WTC11 (cell line): ENCODE results near the gene SH3BP5L. TPM values are rescaled to one million over a fixed set of nuclear protein-coding genes. Genes with fewer than 3 reads are reported as not detected.

ENCODE experiments used
- ATAC-seq: fragments of 200-7000 bp; cut with Tn5 transposase; 2 replicates; pipeline ENCODE4 v1.10.0; 2021; ENCODE audit warnings: mild to moderate bottlenecking, moderate library complexity
- CTCF ChIA-PET: fragments of 300-600 bp; sonication (Branson Sonifier 250); formaldehyde crosslinking; loops from one replicate; lab custom pipeline; 2021; ENCODE audit warnings: antibody characterized with exemption; lab: Charles Lee
- POLR2A ChIA-PET: fragments of 350-600 bp; sonication (Branson Sonifier 250); formaldehyde crosslinking; loops from one replicate; lab custom pipeline; 2021; ENCODE audit warnings: antibody characterized with exemption; lab: Charles Lee
- DNase-seq: peaks from one replicate; pipeline ENCODE4 v3.0.0; 2021; ENCODE audit warnings: low spot score
- H3K27ac Mint-ChIP-seq: 2 replicates; pipeline ENCODE4 v1.8.0; 2021; ENCODE audit warnings: mixed read lengths
- H3K27me3 Mint-ChIP-seq: 2 replicates; pipeline ENCODE4 v1.8.0; 2021; ENCODE audit warnings: low read depth, mild to moderate bottlenecking, moderate library complexity, mixed read lengths
- H3K36me3 Mint-ChIP-seq: 2 replicates; pipeline ENCODE4 v1.8.0; 2021; ENCODE audit warnings: mixed read lengths
- H3K4me1 Mint-ChIP-seq: 2 replicates; pipeline ENCODE4 v1.8.0; 2022; ENCODE audit warnings: mixed read lengths
- H3K4me3 Mint-ChIP-seq: 2 replicates; pipeline ENCODE4 v1.8.0; 2021; ENCODE audit warnings: mild to moderate bottlenecking, moderate library complexity, mixed read lengths
- H3K9me3 Mint-ChIP-seq: 2 replicates; pipeline ENCODE4 v1.8.0; 2021; ENCODE audit warnings: mixed read lengths
- KAT7 ChIP-seq: sonication (generic); formaldehyde crosslinking; IDR thresholded peaks from 2 replicates; pipeline ENCODE4 v1.8.1; 2023; ENCODE audit warnings: missing genetic modification reagents, mild to moderate bottlenecking, borderline replicate concordance
- NFATC4 ChIP-seq: fragments of 250-450 bp; sonication (Bioruptor Pico); IDR thresholded peaks from 2 replicates; pipeline ENCODE4 v1.9.0; 2021; ENCODE audit warnings: mild to moderate bottlenecking
- NFYB ChIP-seq: sonication (generic); formaldehyde crosslinking; conservative IDR thresholded peaks from 2 replicates; pipeline ENCODE4 v1.8.0; 2022; ENCODE audit warnings: low read depth, missing genetic modification reagents
- NR3C1 ChIP-seq: sonication (generic); formaldehyde crosslinking; conservative IDR thresholded peaks from 2 replicates; pipeline ENCODE4 v1.8.1; 2023; ENCODE audit warnings: low read depth, mild to moderate bottlenecking, missing genetic modification reagents
- RELA ChIP-seq: sonication (generic); formaldehyde crosslinking; IDR thresholded peaks from 2 replicates; pipeline ENCODE4 v1.8.1; 2022; ENCODE audit warnings: missing genetic modification reagents, mild to moderate bottlenecking, borderline replicate concordance
- SMAD4 ChIP-seq: sonication (generic); formaldehyde crosslinking; IDR thresholded peaks from 2 replicates; pipeline ENCODE4 v1.8.0; 2022; ENCODE audit warnings: mild to moderate bottlenecking, missing genetic modification reagents
- SOX15 ChIP-seq: fragments of 250-450 bp; sonication (Bioruptor Pico); IDR thresholded peaks from 2 replicates; pipeline ENCODE4 v1.9.0; 2021; ENCODE audit warnings: mild to moderate bottlenecking
- TP53 ChIP-seq: sonication (generic); formaldehyde crosslinking; IDR thresholded peaks from 2 replicates; pipeline ENCODE4 v1.8.1; 2023; ENCODE audit warnings: mild to moderate bottlenecking, missing genetic modification reagents
- ZNF416 ChIP-seq: fragments of 250-450 bp; sonication (Bioruptor Pico); IDR thresholded peaks from 2 replicates; pipeline ENCODE4 v1.9.0; 2021; ENCODE audit warnings: mild to moderate bottlenecking, inconsistent platforms
- total RNA-seq: library from RNA; stranded (reverse); gene quantifications from 3 replicates; pipeline ENCODE4 v1.2.3, GENCODE V29; 2021
- TF ChIP-seq, protein P1 (sequence below): sonication (generic); formaldehyde crosslinking; IDR thresholded peaks from 2 replicates; pipeline ENCODE4 v1.8.0; 2023; ENCODE audit warnings: mild to moderate bottlenecking, missing genetic modification reagents
- TF ChIP-seq, protein P2 (sequence below): sonication (generic); formaldehyde crosslinking; IDR thresholded peaks from 2 replicates; pipeline ENCODE4 v1.8.1; 2022; ENCODE audit warnings: mild to moderate bottlenecking, moderate library complexity, missing genetic modification reagents
- TF ChIP-seq, protein P3 (sequence below): sonication (generic); formaldehyde crosslinking; IDR thresholded peaks from 2 replicates; pipeline ENCODE4 v1.8.1; 2023; ENCODE audit warnings: mild to moderate bottlenecking, missing genetic modification reagents, moderate library complexity
- TF ChIP-seq, protein P4 (sequence below): sonication (generic); formaldehyde crosslinking; IDR thresholded peaks from 2 replicates; pipeline ENCODE4 v1.8.0; 2022; ENCODE audit warnings: mild to moderate bottlenecking, missing genetic modification reagents
- TF ChIP-seq, protein P5 (sequence below): sonication (generic); formaldehyde crosslinking; IDR thresholded peaks from 2 replicates; pipeline ENCODE4 v1.8.0; 2022; ENCODE audit warnings: mild to moderate bottlenecking, missing genetic modification reagents
- TF ChIP-seq, protein P6 (sequence below): fragments of 250-450 bp; sonication (Bioruptor Pico); IDR thresholded peaks from 2 replicates; pipeline ENCODE4 v1.9.0; 2021; ENCODE audit warnings: mild to moderate bottlenecking

The SH3BP5L gene
- total RNA-seq, 1 experiment from 2014 or later: 32.9 TPM

DNA sequence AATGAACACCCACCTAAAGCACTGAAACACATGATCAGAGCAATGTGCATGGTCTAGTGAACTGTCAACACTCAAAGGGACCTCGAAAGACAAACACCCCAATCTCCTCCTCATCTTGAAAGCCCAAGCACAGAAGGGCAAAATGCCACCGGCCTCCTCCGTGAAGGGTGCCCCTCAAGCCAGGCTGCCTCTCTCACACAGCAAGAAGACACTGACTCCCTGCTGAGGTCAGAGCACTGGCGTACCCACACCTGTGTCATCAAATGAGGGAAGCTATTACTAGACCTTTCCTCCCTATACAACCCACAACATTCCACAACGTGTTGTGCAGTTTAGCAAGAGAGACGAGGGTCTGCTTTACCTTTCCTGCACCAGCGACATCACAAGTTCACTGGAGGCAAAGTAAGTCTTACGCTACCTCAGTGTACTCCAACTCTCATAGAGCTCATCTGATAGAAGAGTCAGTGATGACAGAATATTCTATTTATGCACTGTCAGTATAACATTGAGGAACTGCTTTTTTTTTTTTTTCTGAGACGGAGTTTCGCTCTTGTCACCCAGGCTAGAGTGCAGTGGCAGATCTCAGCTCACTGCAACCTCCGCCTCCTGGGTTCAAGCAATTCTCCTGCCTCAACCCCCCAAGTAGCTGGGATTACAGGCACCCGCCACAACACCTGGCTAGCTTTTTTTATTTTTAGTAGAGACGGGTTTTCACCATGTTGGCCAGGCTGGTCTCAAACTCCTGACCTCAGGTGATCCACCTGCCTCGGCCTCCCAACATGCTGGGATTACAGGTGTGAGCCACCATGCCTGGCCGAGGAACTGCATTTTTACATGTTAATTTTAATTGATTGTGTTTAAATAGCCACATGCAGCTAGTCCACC, 3.3 kb downstream of the SH3BP5L start:
- H3K27me3 Mint-ChIP-seq: no peaks in the 10 kb centered on the region; the same call in 1 of the 2 replicates
- ChIA-PET CTCF (interaction anchor here (1.2 kb wide), 1 partner anchor 10 kb away, joined by 6 read pairs; no protein-coding TSS in a partner anchor), POLR2A (no interaction called here)
- H3K4me3 Mint-ChIP-seq: no peak overlapping the region
- no peaks in the 10 kb centered on the region for H3K9me3 Mint-ChIP-seq
- no peak for DNase-seq
- TF ChIP-seq NFATC4 (CRISPR knock-in tag): no peak
- no peak for TF ChIP-seq NR3C1 (CRISPR knock-in tag)
- no peak for TF ChIP-seq KAT7
- TF ChIP-seq SMAD4 (CRISPR knock-in tag): no peak
- TF ChIP-seq SOX15 (CRISPR knock-in tag): no peak
- TF ChIP-seq, protein P1, sequence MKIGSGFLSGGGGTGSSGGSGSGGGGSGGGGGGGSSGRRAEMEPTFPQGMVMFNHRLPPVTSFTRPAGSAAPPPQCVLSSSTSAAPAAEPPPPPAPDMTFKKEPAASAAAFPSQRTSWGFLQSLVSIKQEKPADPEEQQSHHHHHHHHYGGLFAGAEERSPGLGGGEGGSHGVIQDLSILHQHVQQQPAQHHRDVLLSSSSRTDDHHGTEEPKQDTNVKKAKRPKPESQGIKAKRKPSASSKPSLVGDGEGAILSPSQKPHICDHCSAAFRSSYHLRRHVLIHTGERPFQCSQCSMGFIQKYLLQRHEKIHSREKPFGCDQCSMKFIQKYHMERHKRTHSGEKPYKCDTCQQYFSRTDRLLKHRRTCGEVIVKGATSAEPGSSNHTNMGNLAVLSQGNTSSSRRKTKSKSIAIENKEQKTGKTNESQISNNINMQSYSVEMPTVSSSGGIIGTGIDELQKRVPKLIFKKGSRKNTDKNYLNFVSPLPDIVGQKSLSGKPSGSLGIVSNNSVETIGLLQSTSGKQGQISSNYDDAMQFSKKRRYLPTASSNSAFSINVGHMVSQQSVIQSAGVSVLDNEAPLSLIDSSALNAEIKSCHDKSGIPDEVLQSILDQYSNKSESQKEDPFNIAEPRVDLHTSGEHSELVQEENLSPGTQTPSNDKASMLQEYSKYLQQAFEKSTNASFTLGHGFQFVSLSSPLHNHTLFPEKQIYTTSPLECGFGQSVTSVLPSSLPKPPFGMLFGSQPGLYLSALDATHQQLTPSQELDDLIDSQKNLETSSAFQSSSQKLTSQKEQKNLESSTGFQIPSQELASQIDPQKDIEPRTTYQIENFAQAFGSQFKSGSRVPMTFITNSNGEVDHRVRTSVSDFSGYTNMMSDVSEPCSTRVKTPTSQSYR: no peak
- TF ChIP-seq TP53 (CRISPR knock-in tag): no peak
- TF ChIP-seq, protein P2, sequence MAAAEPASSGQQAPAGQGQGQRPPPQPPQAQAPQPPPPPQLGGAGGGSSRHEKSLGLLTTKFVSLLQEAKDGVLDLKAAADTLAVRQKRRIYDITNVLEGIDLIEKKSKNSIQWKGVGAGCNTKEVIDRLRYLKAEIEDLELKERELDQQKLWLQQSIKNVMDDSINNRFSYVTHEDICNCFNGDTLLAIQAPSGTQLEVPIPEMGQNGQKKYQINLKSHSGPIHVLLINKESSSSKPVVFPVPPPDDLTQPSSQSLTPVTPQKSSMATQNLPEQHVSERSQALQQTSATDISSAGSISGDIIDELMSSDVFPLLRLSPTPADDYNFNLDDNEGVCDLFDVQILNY (CRISPR knock-in tag): no peak
- TF ChIP-seq, protein P3, sequence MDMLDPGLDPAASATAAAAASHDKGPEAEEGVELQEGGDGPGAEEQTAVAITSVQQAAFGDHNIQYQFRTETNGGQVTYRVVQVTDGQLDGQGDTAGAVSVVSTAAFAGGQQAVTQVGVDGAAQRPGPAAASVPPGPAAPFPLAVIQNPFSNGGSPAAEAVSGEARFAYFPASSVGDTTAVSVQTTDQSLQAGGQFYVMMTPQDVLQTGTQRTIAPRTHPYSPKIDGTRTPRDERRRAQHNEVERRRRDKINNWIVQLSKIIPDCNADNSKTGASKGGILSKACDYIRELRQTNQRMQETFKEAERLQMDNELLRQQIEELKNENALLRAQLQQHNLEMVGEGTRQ: no peak
- no peak for TF ChIP-seq ZNF416
- TF ChIP-seq, protein P4, sequence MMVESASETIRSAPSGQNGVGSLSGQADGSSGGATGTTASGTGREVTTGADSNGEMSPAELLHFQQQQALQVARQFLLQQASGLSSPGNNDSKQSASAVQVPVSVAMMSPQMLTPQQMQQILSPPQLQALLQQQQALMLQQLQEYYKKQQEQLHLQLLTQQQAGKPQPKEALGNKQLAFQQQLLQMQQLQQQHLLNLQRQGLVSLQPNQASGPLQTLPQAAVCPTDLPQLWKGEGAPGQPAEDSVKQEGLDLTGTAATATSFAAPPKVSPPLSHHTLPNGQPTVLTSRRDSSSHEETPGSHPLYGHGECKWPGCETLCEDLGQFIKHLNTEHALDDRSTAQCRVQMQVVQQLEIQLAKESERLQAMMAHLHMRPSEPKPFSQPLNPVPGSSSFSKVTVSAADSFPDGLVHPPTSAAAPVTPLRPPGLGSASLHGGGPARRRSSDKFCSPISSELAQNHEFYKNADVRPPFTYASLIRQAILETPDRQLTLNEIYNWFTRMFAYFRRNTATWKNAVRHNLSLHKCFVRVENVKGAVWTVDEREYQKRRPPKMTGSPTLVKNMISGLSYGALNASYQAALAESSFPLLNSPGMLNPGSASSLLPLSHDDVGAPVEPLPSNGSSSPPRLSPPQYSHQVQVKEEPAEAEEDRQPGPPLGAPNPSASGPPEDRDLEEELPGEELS (CRISPR knock-in tag): no peak
- H3K36me3 Mint-ChIP-seq: peaks cover 29% of the 10 kb centered on the region
- no peak overlapping the region for H3K27ac Mint-ChIP-seq
- ATAC-seq: no peak
- H3K4me1 Mint-ChIP-seq: peaks cover 32% of the 10 kb centered on the region

DNA sequence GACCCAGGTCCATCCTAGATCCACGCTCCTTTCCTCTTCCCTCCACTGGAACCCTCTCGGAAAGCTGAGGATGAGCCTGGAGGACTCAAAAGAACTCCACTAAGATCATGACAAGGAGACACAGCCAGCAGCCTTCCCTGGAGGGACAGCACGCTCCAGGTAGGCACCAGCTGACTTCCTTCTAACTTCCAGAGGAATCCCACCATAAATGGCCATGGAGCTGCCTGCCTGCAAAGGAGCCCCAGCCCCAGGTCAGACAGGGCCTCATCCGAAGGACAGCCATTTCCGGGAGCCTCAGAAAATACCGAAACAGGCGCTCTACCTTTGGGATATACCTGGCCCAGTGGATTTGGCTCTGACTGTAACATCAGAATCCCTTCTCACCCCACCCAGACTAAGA, 4.1 kb downstream of the SH3BP5L start:
- no peak for DNase-seq
- POLR2A ChIA-PET: no interaction called here
- TF ChIP-seq TP53 (CRISPR knock-in tag) (no peak), RELA (CRISPR knock-in tag) (no peak), NFYB (CRISPR knock-in tag) (no peak)
- TF ChIP-seq, protein P5, sequence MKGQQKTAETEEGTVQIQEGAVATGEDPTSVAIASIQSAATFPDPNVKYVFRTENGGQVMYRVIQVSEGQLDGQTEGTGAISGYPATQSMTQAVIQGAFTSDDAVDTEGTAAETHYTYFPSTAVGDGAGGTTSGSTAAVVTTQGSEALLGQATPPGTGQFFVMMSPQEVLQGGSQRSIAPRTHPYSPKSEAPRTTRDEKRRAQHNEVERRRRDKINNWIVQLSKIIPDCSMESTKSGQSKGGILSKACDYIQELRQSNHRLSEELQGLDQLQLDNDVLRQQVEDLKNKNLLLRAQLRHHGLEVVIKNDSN (CRISPR knock-in tag): no peak
- TF ChIP-seq, protein P6, sequence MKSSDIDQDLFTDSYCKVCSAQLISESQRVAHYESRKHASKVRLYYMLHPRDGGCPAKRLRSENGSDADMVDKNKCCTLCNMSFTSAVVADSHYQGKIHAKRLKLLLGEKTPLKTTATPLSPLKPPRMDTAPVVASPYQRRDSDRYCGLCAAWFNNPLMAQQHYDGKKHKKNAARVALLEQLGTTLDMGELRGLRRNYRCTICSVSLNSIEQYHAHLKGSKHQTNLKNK (CRISPR knock-in tag): no peak
- CTCF ChIA-PET: no interaction called here
- Mint-ChIP-seq H3K27me3 (no peaks in the 10 kb centered on the region), H3K27ac (no peak overlapping the region), H3K4me3 (no peak overlapping the region), H3K4me1 (peaks cover 28% of the 10 kb centered on the region), H3K9me3 (no peaks in the 10 kb centered on the region), H3K36me3 (peaks cover 30% of the 10 kb centered on the region)
- ATAC-seq: no peak
